ENCODE measurements around the gene SMYD3. TPM values are rescaled to one million over a fixed set of nuclear protein-coding genes. Genes with fewer than 3 reads are reported as not detected.

Gene SMYD3
- polyA plus RNA-seq, 2 of the 4 experiments (the other 2 are of a cell fraction), result 18.2 to 35.2 TPM

DNA sequence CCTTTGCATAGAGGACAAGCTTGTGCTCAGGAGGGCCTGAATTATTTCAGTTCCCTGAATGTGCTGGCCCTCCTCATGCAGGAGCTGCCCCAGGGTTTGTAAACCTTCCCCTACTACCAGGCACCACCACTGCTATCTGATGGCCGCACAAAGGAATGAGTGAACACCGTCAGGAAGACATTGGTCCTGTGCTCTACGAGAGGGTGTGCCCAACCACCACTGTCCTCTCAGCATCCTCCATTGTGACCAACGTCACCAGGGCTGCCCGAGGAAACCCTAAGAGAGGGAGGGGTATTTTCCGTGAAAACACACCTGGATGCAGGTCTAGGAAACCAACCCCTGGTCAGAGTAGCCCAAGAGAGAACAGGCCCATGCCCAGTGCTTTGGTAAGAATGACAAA lies 694.8 kb downstream of the SMYD3 start (continued):
- TF ChIP-seq, protein P1, sequence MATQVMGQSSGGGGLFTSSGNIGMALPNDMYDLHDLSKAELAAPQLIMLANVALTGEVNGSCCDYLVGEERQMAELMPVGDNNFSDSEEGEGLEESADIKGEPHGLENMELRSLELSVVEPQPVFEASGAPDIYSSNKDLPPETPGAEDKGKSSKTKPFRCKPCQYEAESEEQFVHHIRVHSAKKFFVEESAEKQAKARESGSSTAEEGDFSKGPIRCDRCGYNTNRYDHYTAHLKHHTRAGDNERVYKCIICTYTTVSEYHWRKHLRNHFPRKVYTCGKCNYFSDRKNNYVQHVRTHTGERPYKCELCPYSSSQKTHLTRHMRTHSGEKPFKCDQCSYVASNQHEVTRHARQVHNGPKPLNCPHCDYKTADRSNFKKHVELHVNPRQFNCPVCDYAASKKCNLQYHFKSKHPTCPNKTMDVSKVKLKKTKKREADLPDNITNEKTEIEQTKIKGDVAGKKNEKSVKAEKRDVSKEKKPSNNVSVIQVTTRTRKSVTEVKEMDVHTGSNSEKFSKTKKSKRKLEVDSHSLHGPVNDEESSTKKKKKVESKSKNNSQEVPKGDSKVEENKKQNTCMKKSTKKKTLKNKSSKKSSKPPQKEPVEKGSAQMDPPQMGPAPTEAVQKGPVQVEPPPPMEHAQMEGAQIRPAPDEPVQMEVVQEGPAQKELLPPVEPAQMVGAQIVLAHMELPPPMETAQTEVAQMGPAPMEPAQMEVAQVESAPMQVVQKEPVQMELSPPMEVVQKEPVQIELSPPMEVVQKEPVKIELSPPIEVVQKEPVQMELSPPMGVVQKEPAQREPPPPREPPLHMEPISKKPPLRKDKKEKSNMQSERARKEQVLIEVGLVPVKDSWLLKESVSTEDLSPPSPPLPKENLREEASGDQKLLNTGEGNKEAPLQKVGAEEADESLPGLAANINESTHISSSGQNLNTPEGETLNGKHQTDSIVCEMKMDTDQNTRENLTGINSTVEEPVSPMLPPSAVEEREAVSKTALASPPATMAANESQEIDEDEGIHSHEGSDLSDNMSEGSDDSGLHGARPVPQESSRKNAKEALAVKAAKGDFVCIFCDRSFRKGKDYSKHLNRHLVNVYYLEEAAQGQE (IDR thresholded peaks at IDR 0.05), result no peak
- TF ChIP-seq PHF8 (IDR thresholded peaks at IDR 0.05; ENCODE audit: borderline replicate concordance, low read depth) (no peak), CHD2 (IDR thresholded peaks at IDR 0.05; ENCODE audit: low read length, partially characterized antibody) (no peak), CBX8 (IDR thresholded peaks at IDR 0.05) (no peak)

DNA sequence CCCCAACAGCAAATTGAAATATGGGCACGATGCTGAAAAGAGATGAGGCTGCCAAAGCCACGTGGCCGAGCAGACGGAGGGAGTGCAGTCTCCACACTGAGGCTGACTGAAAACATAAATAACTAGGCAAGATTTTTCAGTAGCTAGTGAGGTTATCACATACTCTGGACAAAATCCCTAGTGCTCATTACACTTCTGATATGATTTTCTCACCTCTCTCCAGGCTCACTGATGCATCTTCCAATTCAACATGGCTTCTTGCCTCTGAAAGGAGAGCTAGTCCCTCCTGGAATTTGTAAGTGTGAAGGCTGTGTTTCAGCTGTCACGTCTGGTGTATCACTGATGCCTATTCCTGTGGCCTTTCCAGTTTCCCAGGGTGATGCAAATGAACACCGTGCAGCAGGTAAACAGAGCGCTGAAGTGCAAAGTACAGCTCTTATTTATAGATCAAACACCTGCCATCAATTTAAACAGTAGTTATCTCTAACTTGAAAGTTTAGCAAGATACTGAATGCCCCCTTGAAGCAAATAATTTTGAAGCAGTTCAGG lies 696.2 kb downstream of the SMYD3 start:
- Histone ChIP-seq H3K9me3 (no peaks in the 10 kb centered on the region), H3K4me1 (no peaks in the 10 kb centered on the region), H3K27ac (no peak overlapping the region), H3K4me2 (no peak overlapping the region), H3K4me3 (no peak overlapping the region)
- 69% methylated on average over 7 of the region's 7 CpGs for WGBS (ENCODE audit: missing lambda C conversion rate)
- FAIRE-seq, result no peak
- no peak for ATAC-seq
- DNase-seq (ENCODE audit: low read depth in 1 of 2, low spot score in 1 of 2), result no peak
- ChIA-PET CTCF (interaction anchor here (1.3 kb wide), 1 partner anchor 22 kb away, joined by 3 read pairs; no protein-coding TSS in a partner anchor), POLR2A (no interaction called here)
- TF ChIP-seq GATA3 (IDR thresholded peaks at IDR 0.05; ENCODE audit: borderline replicate concordance), result no peak
- no peak for TF ChIP-seq RARB (CRISPR knock-in tag; IDR thresholded peaks at IDR 0.05)
- TF ChIP-seq HEYL (CRISPR knock-in tag; IDR thresholded peaks at IDR 0.05), result no peak
- TF ChIP-seq FOSL2 (IDR thresholded peaks at IDR 0.05), result no peak
- no peak for TF ChIP-seq FOSL2 (CRISPR knock-in tag; IDR thresholded peaks at IDR 0.05)
- no peak for TF ChIP-seq CEBPB (IDR thresholded peaks at IDR 0.05)
- TF ChIP-seq BHLHE40 (IDR thresholded peaks at IDR 0.05; ENCODE audit: low read depth, low read length), result no peak
- no peak for TF ChIP-seq CBX8 (IDR thresholded peaks at IDR 0.05)
- TF ChIP-seq JUNB (IDR thresholded peaks at IDR 0.05), result no peak
- TF ChIP-seq NFE2L2 (conservative IDR thresholded peaks at IDR 0.05; ENCODE audit: low read length), result no peak
- no peak for TF ChIP-seq NR3C1 (IDR thresholded peaks at IDR 0.05)
- no peak for TF ChIP-seq MAZ (IDR thresholded peaks at IDR 0.05; ENCODE audit: borderline replicate concordance, low read depth, low read length)
- no peak for TF ChIP-seq POLR2AphosphoS2 (conservative IDR thresholded peaks at IDR 0.05; ENCODE audit: low read length)
- no peak for TF ChIP-seq SREBF2 (IDR thresholded peaks at IDR 0.05)
- TF ChIP-seq PHF8 (IDR thresholded peaks at IDR 0.05; ENCODE audit: borderline replicate concordance, low read depth), result no peak
- TF ChIP-seq RCOR1 (IDR thresholded peaks at IDR 0.05; ENCODE audit: low read depth, low read length), result no peak
- TF ChIP-seq ESRRA (IDR thresholded peaks at IDR 0.05; ENCODE audit: borderline replicate concordance, low read length), result no peak
- no peak for TF ChIP-seq POLR2A (IDR thresholded peaks at IDR 0.05; ENCODE audit: low read length)
- TF ChIP-seq, protein P2, sequence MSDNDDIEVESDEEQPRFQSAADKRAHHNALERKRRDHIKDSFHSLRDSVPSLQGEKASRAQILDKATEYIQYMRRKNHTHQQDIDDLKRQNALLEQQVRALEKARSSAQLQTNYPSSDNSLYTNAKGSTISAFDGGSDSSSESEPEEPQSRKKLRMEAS (IDR thresholded peaks at IDR 0.05), result no peak
- TF ChIP-seq NPAS2 (CRISPR knock-in tag; IDR thresholded peaks at IDR 0.05; ENCODE audit: borderline replicate concordance), result no peak

DNA sequence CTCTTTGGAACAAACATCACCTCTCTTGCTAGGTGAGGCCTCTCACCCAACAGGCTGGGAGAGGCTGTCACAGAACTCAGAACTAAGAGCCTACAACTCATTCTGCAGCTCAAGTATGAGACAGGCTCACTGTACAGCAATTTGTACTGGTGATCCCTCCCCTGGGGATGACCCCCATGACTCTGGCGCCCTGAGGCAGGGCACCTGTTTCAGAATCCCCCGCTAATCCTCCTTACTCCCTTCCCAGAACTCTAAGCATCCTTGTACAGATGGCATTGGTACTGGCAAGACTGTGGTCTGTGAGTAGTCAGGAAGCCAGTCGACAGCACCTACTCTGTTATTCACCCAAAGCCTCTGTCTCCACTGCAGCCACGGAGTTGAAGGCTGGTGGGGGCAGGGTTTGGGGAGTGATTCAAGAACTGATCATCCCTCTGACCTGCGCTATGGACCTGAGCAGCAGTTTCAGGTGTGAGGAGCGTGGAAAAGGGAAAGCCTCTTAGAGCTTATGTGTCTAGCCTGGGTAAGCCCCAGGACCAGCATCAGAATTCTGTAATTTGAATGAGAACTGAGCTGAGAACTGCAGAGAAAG lies 696.8 kb downstream of the SMYD3 start:
- no peak for ATAC-seq
- WGBS (ENCODE audit: missing lambda C conversion rate), result 67% methylated on average over 6 of the region's 6 CpGs
- Histone ChIP-seq H3K4me3 (no peak overlapping the region), H3K27ac (no peak overlapping the region), H3K9me3 (no peaks in the 10 kb centered on the region), H3K4me1 (no peaks in the 10 kb centered on the region), H3K4me2 (no peak overlapping the region)
- ChIA-PET POLR2A (interaction anchor here (0.5 kb wide), 1 partner anchor 219 kb away, joined by 3 read pairs; no protein-coding TSS in a partner anchor), CTCF (interaction anchor here (1.3 kb wide), 1 partner anchor 22 kb away, joined by 3 read pairs; no protein-coding TSS in a partner anchor)
- no peak for FAIRE-seq
- DNase-seq (ENCODE audit: low read depth in 1 of 2, low spot score in 1 of 2), result no peak
- TF ChIP-seq ZC3H11A (IDR thresholded peaks at IDR 0.05) (no peak), ZSCAN20 (CRISPR knock-in tag; IDR thresholded peaks at IDR 0.05) (no peak), RAD21 (conservative IDR thresholded peaks at IDR 0.05 in 1 of 2, IDR thresholded peaks at IDR 0.05 in 1 of 2) (no peak), HOXB5 (CRISPR knock-in tag; IDR thresholded peaks at IDR 0.05) (no peak)
- TF ChIP-seq, protein P2 (IDR thresholded peaks at IDR 0.05), result no peak
